HG02973 (cell line): Measurements from ENCODE around the gene PAQR5.
"Not testable (repeated sequence)": the region's sequence is repeated elsewhere in the genome, so short reads cannot be mapped to it uniquely, and the experiment has no call there.

Experiments
- ATAC-seq: cut with Tn5 transposase; IDR thresholded peaks from one replicate; pipeline ENCODE4 v1.9.1; 2021; ENCODE audit warnings: moderate library complexity; ENCODE audit not compliant: unreplicated experiment

The PAQR5 gene, protein sequence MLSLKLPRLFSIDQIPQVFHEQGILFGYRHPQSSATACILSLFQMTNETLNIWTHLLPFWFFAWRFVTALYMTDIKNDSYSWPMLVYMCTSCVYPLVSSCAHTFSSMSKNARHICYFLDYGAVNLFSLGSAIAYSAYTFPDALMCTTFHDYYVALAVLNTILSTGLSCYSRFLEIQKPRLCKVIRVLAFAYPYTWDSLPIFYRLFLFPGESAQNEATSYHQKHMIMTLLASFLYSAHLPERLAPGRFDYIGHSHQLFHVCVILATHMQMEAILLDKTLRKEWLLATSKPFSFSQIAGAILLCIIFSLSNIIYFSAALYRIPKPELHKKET

DNA sequence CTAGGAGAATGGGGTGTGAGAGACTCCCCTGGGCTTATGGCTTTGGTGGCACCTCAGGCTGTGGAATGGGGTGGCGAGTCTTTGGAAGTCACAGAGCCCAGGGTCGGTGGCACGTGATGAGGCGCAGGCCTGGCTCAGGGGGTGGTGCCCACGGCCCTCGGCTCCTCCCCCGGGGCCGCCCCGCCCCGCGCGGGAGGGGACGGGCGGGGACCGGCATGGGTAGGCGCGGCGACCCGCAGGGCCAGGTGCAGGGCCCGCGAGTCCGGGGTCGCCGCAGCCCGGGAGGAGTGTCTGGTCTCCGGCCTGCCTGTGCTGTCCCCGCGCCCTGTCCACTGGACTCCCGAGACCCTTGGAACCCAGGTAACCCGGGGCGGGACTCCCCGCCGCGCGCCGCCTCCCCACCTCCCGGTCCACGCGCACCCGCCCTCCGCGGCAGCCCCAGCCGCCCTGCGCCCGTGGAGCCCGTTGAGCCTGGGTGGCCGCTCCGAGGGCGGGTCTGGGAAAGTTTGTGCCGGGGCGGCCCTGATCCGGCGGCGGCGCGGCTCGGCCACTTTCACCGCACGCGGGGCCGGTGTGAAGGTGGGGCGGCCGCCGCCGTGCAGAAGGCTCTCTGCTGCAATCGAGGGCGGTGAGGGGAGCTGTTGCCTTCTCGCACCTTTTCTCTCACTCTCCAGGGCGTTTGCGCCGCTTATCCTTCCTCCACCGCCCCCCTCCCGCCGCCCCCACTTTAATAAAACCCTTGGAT is at the start of gene PAQR5:
Gene PAQR5, plus strand, starts transcription at position 216 of the 745 bp plus-strand sequence. CDS start 61,169 bp downstream, outside the sequence.
- no peak for ATAC-seq

DNA sequence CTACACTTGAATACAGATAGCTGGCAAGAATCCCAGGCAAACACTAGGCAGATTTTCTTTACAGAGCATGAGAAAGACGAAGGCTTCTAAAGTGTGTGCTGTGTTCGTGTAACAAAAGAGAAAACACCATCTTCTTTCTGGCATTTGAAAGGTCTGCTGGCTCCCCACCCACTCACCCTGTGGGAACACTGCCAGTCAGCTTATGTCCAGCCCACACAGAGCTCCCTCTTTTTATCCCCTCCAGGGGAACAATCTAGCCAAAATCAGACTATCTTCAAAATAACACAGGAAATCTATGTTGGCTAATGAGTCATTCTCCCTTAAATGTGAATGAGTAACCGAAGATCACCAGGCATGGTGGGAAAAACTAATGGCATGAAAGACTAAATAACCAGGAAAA is 45.6 kb upstream of the PAQR5 start:
- no peak for ATAC-seq

DNA sequence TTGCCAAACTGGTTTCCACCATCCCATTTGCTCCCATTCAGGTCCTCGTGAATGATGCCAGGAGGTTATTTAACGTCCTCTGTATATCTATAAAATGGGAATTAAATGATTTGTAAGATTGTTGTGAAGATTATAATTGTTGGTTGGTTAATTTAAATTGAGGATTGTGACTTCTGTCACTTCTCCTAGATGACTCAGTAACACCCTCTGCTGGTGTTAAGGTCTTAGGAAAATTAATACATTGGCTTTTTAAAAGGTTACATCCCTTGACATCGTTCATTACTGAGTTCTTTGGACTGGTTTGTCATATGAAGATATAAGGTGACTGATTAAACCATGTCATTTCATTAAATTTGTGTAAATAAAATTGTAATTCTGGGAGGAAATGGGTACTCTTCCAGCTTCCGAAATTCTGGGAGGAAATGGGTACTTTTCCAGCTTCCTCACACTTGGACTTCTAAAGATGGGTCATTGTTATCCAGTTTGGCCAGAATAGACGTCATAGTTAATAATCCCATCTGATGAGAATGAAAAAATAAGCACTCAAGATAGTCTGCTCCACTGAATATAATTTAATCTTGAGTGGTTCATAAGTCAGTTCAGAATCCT is 33.3 kb upstream of the PAQR5 start:
- ATAC-seq, result no peak

DNA sequence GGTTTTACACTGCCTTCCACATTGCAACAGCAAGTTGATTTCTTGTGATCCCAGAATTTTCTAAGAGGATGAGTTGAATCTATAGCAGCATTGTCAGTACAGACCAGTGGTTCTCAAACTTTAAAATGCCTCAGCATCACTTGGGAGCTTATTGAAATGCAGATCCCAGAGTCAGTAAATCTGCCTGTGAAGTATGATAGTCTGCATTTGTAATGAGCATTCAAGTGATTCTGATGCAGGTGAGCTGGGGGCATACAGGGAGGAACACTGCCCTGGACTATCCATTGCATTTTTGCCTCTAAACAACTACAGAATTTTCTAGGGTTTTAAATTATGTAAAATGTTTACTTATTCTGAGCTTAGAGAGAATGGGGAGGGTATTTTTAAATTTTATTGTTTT is 27.5 kb upstream of the PAQR5 start:
- no peak for ATAC-seq

DNA sequence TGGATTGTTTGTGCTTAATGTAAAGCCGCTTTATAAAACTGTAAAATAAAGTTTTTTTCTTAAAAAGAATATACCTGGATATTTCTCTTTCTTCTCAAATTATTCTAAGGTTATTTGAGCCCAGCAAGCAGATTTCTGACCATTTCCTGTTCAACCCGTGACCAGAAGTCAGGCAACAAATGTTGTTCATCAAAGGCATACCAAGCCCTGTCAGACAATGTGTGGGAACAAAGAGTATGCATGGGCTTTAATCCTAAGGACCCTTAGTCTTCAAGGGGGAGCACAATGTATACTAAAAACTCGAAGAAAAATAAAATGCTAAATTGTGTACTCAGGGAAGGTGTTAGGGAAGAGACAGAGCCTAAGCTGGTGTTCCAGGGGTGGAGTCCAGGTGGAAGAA is 26.6 kb upstream of the PAQR5 start:
- no peak for ATAC-seq

DNA sequence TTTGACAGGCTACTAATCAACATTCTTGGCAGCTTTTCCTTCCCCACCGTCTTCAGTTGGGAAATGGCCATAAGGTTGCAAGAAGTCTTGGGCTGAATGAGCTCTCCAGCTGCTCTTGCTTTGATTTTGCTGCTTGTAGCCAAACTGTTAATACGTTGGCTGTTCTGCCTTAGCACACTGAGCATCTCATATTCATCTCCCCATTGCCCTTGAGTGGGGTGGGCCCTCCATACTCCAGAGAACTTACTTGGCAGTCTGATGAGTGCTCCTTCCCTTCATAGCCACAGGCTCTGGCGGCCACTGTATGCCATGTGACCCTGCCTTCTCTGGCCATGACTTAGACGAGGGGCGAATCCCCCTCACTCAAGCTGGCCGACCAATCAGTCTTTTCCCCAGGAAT is 25.8 kb upstream of the PAQR5 start:
- no peak for ATAC-seq

DNA sequence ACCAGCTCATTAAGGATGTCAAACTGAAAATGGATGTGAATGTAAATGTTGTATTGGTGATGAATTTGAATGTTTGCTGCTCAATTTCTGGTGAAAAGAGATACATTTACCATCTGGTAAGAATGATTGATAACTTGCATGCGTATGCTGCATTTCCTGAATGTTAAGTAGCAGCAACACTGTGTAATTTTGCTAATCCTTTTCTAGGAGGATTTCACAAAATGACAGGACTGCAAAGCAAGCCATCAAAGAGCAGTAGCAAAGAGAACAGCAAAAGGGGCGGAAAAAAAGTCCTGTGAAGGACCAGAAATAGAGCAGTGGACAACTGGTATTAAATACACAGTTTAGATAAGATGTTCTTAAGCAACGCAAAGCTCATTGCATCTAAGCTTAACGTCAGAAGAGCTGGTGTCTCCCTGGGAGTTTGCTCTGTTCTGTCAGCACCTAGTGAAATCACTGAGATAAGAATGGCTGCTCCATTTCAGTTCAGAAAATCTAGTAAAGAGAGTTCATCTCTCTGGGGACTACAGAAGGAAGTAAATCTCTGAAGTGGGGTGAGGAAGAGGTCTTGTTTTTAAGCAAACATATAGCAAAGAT is 23.5 kb upstream of the PAQR5 start:
- ATAC-seq, result no peak

DNA sequence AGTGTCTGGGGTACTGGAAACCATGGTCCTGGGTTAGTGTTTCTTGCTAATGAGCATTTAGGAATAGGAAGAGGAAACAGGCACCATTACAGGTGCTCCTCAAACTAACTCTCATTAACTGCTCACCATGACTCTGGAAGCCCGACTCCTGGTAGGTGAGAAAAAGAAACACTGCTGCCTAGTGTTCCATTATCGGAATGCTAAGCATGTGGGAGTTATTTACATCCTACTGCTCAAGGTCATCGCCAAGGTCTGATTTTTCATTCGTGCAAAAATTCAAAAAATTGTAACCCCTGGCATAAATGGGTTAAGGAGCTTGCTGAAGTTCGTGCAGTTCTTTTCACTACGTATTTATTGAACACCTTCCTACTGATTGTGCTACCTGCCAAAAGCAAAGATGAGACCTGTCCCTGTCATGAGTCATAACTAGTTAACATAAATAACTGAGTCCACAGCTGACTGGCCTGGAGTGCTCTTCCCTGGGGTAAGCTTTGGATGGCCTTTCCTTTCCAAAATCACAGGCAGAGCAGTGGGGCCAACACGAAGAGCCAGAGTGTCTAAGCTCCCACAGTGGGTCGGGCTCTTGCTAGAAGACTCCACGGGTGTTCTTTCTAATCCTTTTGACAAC is 22.7 kb upstream of the PAQR5 start:
- ATAC-seq, result no peak

DNA sequence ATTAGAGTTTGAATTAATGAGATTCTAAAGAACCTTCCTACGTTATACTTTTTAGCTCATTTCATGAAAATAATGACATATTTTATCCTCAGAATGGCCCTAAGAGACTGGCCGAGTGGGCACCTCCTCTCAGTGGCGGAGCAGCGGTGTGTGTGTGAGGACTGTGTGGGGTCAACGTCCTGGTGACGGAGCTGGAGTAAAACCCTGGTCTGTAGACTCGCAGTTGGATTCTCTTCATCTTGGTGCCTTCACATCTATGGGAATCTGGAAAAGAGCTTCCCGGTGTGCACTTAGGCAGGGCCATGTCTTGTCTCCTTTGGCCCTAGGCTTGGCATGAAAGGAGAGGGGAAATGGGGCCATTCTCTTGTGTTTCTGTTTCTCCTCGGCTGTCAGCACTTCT is 21.4 kb upstream of the PAQR5 start:
- ATAC-seq, result no peak

DNA sequence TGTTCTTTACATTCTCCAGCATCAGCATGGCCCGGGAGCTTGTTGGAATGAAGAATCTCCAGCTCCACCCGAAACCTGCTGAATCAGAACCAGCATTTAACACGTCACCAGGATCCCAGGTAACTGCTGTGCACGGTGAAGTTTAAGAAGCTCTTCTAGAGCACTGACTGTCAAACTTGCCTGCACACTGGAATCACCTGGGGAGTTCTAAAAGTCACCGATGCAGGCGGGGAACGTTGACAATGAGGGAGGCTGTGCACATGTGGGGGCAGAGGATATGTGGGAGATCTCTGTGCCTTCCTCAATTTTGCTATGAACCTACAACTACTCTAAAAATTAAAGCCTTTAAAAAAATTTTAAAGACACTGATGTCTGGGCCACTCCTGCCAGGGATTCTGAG is 19.1 kb upstream of the PAQR5 start:
- no peak for ATAC-seq

DNA sequence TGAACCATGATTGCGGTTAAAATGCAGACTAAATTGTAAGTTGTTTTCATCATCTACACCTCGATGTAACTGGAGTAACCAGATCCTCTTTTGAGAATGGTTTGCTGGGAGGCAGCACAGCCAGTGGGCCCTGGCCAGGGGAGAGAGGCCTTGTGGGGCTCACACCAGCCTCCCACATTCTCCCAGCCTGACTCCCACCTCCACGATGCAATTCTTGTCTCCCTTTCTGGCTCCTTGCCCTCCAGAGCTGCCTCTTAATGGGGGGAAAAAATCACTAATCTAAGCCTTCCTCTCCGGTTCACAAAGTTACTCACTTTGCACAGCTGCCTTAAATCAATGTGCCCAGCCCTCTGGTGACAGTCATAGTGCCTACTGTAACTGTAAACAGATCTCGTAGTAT is 17.9 kb upstream of the PAQR5 start:
- ATAC-seq, result no peak

DNA sequence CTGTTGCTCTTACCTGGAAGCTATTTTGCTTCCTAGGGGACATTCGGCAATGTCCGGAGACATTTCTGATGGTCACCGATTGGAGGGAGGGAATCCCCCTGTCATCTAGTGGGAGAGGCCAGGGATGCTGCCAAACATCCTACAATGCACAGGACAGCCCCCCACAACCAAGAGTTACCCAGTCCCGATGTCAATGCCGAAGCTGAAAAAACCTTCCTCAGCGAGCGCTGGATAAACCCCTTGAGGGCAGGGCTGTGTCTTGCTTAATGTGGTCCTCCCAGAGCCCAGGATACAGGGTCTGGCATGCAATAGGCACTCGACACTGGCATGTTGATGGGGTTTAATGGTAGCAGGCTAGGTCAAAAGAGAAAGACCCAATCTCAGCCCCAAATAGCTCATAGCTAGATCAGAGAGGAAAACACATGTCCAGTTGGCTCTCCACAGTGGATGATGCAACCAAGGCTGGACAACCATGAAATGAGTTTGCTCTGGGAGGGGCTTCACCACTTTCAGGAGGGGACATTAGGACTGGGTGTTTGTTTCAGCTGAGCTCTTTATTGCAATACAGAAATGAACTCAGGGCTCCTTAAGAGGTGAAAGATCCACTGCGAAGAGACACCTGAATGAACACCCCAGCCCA is 16.5 kb upstream of the PAQR5 start:
- no peak for ATAC-seq

DNA sequence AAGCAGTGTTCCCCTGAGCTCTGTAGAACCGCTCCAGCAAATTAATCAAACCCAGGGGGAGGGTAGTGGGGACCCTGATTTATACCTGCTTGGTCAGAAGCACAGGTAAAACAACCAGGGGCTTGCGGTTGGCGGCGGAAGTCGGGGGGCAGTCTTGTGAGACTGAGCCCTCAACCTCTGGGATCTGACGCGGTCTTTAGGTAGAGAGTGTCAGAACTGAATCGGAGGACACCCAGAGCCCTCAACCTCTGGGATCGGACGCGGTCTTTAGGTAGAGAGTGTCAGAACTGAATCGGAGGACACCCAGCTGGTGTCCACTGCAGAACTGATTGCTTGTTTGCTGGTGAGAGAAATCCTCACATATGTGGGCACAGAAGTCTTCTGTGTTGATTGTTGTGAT is 12.9 kb upstream of the PAQR5 start:
- no peak for ATAC-seq

DNA sequence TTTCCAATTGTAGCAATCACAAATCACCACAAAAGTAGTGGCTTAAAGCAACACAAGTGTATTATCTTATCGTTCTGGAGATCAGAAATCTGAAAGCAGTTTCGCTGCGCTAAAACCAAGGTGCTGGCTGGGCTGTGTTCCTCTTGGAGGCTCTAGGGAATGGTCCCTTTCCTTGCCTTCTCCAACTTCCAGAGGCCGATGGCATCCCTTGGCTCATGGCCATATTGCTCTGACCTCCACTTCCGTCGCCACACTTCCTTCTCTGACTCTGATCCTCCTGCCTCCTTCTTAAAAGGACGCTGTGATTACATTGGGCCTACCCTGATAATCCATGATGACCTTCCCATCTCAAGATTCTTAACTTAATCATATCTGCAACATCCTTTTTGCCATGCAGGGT is 10.7 kb upstream of the PAQR5 start:
- ATAC-seq, result no peak

DNA sequence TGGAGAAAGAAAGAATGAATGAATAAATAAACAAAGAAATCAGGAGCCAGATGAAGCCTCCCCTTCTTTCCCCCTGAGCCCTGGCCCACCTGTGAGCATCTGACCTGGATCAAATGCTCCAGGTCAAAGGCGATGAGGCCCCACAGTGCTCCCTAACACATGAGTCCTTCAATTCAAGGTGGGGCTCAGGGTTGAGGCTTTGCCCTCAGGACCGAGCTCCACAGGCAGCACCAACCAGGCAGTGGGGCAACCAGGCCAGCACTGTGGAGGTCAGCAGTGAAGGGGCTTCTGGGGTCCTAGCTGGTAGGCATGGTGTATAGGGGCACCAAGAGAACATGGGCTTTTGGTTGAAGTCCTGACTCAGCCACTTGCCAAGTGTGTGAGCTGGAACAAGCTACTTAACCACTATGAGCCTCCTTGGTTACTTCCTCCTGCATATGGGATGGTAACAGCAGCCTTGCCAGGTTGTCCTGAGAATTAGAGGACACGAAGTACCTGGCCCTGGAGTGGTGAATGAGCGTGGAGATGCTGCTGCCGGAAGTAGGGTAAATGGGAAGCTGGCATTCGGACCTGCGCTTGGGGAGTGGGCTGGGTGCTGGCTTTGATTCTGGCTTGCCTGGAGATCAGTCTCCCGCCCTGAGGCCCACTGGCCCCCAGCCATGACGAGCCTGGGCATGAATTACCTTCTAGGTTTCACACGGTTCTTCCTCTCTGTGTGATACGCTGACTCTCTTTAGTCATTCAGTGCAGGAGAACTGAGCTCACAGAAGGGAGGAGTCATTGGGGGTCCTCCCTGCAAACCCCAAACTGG is 10.0 kb upstream of the PAQR5 start:
- ATAC-seq, result no peak

DNA sequence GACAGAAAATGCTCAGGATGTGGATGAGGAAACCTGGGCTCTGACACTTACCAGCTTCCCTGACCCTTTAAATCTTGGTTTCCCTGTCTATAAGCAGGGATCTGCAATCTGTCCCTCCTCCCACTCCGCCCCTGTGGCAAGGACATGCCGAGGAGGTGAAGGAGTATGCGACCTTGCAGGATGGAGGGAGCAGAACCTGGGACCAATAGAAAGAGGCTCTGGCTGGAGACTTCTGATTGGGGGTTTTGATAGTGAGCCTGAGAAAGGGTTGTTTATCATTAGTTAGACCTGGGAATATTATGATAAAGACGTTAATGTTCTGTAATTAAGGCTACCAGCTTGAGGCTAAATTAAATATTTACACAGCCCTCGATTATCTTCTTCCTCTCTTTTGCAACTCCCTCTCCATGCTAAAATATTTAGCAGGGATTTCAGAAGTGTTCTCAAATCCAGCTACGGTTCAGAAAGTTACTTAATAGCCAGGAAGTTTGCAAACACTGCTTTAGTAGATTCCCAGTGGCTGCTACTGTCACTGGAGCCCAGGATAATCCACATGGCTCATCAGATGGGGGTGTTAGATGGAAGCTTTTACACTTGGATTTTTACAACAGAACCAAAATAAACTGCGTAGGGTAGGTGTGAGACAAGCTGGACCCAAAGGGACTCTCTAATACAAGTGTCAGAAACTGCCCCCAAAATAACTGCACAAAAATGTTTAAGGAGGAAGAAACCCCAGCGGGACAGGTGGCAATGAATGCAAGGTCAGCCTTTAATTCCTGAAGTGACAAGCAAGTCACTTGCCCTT is 9.2 kb upstream of the PAQR5 start:
- ATAC-seq, result no peak

DNA sequence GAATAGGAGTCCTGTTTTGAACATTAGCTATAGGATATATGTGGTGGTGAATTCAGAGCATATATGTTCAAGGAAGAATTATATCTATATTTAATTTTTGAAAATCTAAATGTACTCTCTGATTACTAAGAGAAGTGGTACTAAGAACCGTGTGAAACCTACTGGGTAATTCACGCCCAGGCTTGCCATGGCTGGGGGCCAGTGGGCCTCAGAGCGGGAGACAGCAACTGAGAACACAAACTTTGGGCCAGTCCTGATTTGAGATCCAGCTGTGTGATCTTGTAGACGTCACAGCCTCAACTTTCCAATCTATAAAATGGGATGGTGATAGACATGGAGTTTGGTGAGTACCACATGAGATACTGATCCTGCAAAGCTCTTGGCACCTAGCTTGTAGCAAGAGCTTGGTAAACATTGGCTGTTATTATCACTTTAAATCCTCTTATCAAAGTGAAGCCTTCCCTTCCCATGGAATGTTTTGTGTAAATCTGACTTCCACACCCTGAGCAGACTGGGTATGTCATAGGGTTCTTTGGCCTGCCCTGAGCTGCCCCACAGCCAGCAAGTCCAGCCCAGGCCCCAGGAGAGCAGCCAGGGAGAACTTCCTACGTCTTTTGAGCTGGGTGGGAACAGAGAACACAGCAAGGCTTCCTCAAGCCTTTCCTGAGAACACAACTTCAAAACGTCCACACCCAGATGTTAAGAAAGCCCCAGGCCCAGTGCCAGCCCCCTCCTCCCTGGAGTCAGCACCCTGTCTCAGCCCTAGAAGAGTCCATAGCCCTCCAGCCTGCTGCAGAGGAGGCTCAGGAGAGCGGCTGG is 8.2 kb upstream of the PAQR5 start:
- ATAC-seq, result no peak

DNA sequence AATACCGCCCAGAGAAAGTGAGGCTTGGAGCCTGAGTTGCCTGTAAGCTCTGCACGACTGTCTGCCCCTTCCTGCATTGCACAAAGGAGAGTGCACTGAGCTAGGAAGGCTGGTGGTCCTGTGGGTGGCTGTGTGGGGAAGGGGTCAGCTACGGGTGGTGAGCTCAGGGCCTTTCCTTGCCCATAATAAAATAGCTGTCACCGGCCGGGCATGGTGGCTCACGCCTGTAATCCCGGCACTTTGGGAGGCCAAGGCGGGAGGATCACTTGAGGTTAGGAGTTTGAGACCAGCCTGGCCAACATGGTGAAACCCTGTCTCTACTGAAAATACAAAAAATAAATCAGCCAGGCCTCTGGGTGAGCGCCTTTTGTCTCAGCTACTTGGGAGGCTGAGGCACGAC is 7.1 kb upstream of the PAQR5 start:
- ATAC-seq, result not testable (repeated sequence)
